RWPE2 (cell line): ENCODE data around the gene NOC2L.

Experiments
- ATAC-seq: fragments of 200-7000 bp; cut with Tn5 transposase; 3 replicates; pipeline ENCODE4 v1.9.1; 2021; ENCODE audit warnings: low read depth
- DNase-seq: peaks from one replicate; pipeline ENCODE4 v3.0.0-alpha.2; 2020; ENCODE audit warnings: low spot score
- H3K27ac ChIP-seq: fragments of 450-650 bp; 2 replicates; pipeline ENCODE4 v1.5.1; 2017; ENCODE audit warnings: mild to moderate bottlenecking; ENCODE audit not compliant: poor library complexity, severe bottlenecking
- H3K27me3 ChIP-seq: fragments of 250-450 bp; sonication (Bioruptor Pico); 2 replicates; pipeline ENCODE4 v1.5.1; 2021; ENCODE audit warnings: mild to moderate bottlenecking, moderate library complexity; ENCODE audit not compliant: insufficient read depth, poor library complexity, severe bottlenecking
- H3K36me3 ChIP-seq: fragments of 250-450 bp; sonication (Bioruptor Pico); 2 replicates; pipeline ENCODE4 v1.5.1; 2020; ENCODE audit warnings: low read depth, mild to moderate bottlenecking, moderate library complexity
- H3K4me1 ChIP-seq: fragments of 250-450 bp; sonication (Bioruptor Pico); 2 replicates; pipeline ENCODE4 v1.5.1; 2021; ENCODE audit warnings: mild to moderate bottlenecking, moderate library complexity; ENCODE audit not compliant: insufficient read depth, poor library complexity, severe bottlenecking
- H3K4me3 ChIP-seq: fragments of 250-450 bp; sonication (Bioruptor Pico); 2 replicates; pipeline ENCODE4 v1.5.1; 2021; ENCODE audit warnings: mild to moderate bottlenecking, moderate library complexity; ENCODE audit not compliant: severe bottlenecking
- H3K9me3 ChIP-seq: fragments of 250-450 bp; sonication (Bioruptor Pico); 2 replicates; pipeline ENCODE4 v1.5.1; 2021; ENCODE audit warnings: mild to moderate bottlenecking, moderate library complexity; ENCODE audit not compliant: severe bottlenecking
- CTCF ChIP-seq: fragments of 450-650 bp; IDR thresholded peaks from one replicate; pipeline ENCODE4 v1.5.1; 2017; ENCODE audit warnings: mild to moderate bottlenecking, moderate library complexity; ENCODE audit not compliant: poor library complexity, severe bottlenecking

Gene NOC2L

GRCh38 chr1:938088-938683 is 20.9 kb downstream of the NOC2L start:
- no peaks in the 10 kb centered on the region for H3K4me1 ChIP-seq
- peaks cover 3% of the 10 kb centered on the region for H3K9me3 ChIP-seq
- no peaks in the 10 kb centered on the region for H3K36me3 ChIP-seq
- no peak overlapping the region for H3K4me3 ChIP-seq
- peak; percentile 66 for TF ChIP-seq CTCF
- peaks cover 62% of the 10 kb centered on the region for H3K27me3 ChIP-seq
- DNase-seq = no peak
- H3K27ac ChIP-seq = no peak overlapping the region
- peak; percentile 72 for ATAC-seq

DNA sequence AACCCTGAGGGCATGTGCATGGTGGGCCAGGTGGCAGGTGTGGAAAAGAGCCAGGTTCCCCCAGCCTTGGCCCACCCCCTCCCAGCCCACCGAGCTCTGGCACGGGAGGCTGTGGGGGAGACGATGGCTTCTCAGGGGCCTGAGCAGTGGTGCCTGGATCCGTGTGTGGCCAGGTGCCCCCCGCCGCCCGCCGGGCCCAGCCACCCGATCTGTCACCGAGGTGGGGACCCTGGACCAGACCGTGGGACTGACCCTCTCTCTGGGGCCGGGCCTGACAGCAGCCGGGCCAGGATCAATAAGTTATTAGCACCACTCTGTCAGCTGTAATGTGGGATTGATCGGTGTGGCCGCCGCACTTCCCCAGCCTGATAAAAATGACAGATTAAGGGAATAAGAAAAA is 21.5 kb downstream of the NOC2L start:
- H3K9me3 ChIP-seq = peaks cover 3% of the 10 kb centered on the region
- H3K27ac ChIP-seq = no peak overlapping the region
- H3K4me3 ChIP-seq = no peak overlapping the region
- peaks cover 63% of the 10 kb centered on the region for H3K27me3 ChIP-seq
- H3K4me1 ChIP-seq = no peaks in the 10 kb centered on the region
- DNase-seq = no peak
- no peak for ATAC-seq
- TF ChIP-seq CTCF = no peak
- H3K36me3 ChIP-seq = no peaks in the 10 kb centered on the region

- no peak for TF ChIP-seq CTCF
- H3K4me1 ChIP-seq = no peaks in the 10 kb centered on the region
- H3K27ac ChIP-seq = no peak overlapping the region
- H3K27me3 ChIP-seq = peaks cover 67% of the 10 kb centered on the region
- ATAC-seq (no peak), DNase-seq (no peak)
- no peak overlapping the region for H3K4me3 ChIP-seq
- H3K9me3 ChIP-seq = peaks cover 3% of the 10 kb centered on the region
- no peaks in the 10 kb centered on the region for H3K36me3 ChIP-seq
These were observed 22.4 kb downstream of the NOC2L start for GRCh38 chr1:936348-937264.

GRCh38 chr1:935751-936231 is 23.3 kb downstream of the NOC2L start:
- H3K36me3 ChIP-seq = no peaks in the 10 kb centered on the region
- peaks cover 65% of the 10 kb centered on the region for H3K27me3 ChIP-seq
- peaks cover 3% of the 10 kb centered on the region for H3K9me3 ChIP-seq
- no peak for TF ChIP-seq CTCF
- H3K4me1 ChIP-seq = no peaks in the 10 kb centered on the region
- H3K27ac ChIP-seq = no peak overlapping the region
- ATAC-seq (no peak), DNase-seq (no peak)
- H3K4me3 ChIP-seq = no peak overlapping the region
